Thyroid gland (tissue), 4 donors: ENCODE measurements around the gene ZNF385B.

Source experiments
- POLR2A ChIP-seq, 2 donors: fragments of 450-650 bp; IDR thresholded peaks; one replicate each; pipeline ENCODE4 v1.6.1; 2017; ENCODE audit warnings: antibody characterized with exemption in 2 of 2, mild to moderate bottlenecking in 2 of 2, moderate library complexity in 1 of 2
- TF ChIP-seq, protein P1 (sequence below), 6 experiments: fragments of 200-600 bp in 3 of 6; fragments of 450-650 bp in 3 of 6; sonication (generic) in 3 of 6; IDR thresholded peaks; one replicate each; pipeline ENCODE4 v1.5.1; 2016 to 2019; ENCODE audit warnings: antibody characterized with exemption in 6 of 6, mild to moderate bottlenecking in 2 of 6, inconsistent platforms in 1 of 6, moderate library complexity in 1 of 6

DNA sequence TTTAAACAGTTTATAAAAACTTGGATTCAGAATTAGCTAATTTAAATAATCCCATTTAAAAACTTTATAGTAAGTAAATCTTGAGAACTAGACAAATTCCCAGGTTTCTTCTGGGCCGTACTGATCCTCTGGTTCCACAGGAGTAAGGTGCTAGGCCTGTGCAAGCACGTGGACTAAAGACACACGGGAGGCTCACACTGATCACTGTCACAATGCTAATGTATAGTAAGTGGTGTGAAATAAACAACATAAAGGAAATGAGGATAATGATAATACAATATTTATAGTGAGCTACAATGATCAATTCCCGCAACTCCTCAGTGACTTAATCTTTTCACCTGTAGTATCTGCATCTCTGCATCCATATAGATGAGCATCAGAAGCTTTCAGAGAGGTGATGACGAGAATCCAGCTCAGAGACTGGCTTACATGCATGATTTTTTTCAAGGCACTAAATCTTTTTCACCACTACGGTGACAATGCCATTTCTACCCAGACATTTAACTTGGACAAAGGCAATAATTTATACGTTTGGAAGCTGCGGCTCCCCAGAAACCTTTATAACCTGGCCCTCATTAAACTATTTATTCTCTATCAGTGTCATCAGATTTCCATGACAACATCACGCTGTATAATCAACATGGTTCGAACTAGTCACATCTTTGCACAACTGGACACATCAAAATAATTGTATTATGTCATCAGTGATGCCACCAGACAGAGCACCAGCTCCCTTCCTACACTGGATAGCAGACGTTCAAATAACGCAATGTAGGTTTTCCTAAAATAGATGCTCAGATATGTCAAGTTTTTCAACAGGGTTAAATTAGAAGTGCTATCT is 196.2 kb downstream of the ZNF385B start:
- TF ChIP-seq, protein P1, sequence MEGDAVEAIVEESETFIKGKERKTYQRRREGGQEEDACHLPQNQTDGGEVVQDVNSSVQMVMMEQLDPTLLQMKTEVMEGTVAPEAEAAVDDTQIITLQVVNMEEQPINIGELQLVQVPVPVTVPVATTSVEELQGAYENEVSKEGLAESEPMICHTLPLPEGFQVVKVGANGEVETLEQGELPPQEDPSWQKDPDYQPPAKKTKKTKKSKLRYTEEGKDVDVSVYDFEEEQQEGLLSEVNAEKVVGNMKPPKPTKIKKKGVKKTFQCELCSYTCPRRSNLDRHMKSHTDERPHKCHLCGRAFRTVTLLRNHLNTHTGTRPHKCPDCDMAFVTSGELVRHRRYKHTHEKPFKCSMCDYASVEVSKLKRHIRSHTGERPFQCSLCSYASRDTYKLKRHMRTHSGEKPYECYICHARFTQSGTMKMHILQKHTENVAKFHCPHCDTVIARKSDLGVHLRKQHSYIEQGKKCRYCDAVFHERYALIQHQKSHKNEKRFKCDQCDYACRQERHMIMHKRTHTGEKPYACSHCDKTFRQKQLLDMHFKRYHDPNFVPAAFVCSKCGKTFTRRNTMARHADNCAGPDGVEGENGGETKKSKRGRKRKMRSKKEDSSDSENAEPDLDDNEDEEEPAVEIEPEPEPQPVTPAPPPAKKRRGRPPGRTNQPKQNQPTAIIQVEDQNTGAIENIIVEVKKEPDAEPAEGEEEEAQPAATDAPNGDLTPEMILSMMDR (IDR thresholded peaks at IDR 0.05): no peak
- no peak for TF ChIP-seq POLR2A (IDR thresholded peaks at IDR 0.05)
